ENCODE results near the gene ELP1.
A peak's percentile ranks its signal among the peaks of the same experiment; 100 is the strongest.
"Not testable (repeated sequence)": the region's sequence is repeated elsewhere in the genome, so short reads cannot be mapped to it uniquely, and the experiment has no call there.

Gene ELP1

DNA sequence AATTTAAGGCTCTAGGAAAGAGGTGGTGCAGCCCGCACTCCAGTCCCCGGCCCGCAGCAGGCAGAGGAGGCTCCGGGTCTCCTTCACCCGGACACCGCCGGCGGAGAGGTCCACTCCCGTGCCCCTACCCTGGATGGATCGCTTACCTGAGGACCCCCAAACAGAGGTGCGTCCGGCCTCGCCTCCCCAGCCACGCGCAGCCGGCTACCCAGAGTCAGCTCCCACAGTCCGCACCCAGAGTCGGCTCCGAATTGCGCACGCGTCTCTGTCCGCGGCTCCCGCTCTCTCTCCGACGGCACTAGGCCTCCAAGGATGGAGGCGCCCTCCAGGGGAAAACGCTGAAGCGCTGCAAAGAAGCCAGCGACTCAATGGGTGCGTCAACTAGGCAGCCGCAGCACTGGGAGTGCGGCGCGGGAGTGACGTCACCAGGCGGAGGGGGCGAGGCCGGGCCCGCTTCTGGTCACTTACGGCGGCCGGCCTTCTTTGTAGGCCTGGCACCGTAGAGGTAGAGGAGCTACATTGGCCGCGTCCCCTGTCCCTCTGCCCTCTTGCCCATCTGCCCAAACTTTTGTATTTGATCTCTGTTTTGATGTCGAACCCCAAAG is at the start of gene ELP1:
Gene ELP1, minus strand, starts transcription at position 407 of the 605 bp plus-strand sequence. CDS start 2,978 bp downstream, outside the sequence.
- DNase-seq: peak; percentile 93

DNA sequence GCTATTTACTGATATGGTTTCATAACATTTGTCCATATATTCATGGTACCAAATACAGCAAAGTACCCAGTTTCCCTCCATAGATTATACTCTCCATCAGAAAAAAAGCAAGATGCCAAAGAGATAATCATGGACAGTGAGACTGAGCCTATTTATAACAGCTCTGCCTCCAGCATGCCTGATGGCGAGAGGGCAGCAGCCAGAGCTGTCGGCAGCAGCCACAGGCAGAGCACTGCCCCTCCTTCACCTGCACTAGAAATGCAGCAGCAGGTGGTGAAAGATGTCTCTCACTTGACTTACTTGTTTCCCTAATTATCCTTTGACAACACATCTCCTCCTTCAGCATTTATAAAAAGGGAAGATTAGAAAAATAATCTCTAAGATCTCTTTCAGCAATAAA is 47.0 kb upstream of the ELP1 start:
- no peak for DNase-seq

DNA sequence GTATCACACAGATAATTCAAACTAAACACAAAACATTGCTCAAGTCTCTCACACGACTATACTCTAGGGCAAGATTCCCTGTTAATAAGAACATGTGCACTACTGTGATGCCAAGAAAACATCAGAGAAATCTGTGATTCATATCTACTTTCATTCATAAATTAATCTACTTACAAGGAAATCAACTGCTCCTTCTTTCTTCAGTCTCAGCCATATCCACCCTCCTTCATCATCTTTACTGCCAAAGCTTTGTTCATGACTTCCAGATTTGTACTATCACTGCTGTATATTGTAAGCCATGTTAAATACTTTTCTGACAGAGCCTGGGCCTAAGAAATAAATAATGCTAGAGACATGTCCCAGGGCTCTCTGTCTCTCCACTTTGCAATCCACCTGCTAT is 44.3 kb upstream of the ELP1 start:
- DNase-seq: no peak

- DNase-seq: no peak
These were observed 40.0 kb upstream of the ELP1 start for GRCh38 chr9:108973895-108974294.

- no peak for DNase-seq
These were observed 38.8 kb upstream of the ELP1 start for GRCh38 chr9:108972626-108973209.

DNA sequence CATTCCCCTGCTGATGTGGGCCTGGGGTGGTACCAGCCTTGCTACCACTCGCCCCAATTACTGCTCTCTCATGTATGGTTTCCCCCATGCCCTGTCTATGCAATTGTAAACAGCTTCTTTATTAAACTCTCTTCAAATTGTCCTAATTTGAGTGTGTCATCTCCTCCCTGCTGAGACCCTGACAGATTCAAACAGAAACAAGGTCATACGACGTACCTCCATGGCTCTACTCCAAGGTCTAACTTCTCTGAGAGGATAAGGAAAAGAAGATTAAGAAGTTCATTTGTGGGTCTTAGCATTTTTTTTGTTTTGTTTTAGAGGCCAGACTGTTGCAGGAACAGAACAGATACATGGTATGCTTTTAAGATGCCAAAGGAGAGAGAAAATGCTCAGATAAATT is 38.3 kb upstream of the ELP1 start:
- no peak for DNase-seq

- DNase-seq: not testable (repeated sequence)
These were observed 37.5 kb upstream of the ELP1 start for GRCh38 chr9:108971392-108971791.

- DNase-seq: no peak
These were observed 34.0 kb upstream of the ELP1 start for GRCh38 chr9:108967916-108968315.

GRCh38 chr9:108963459-108964143 is 29.7 kb upstream of the ELP1 start:
- DNase-seq: no peak

- no peak for DNase-seq
These were observed 27.2 kb upstream of the ELP1 start for GRCh38 chr9:108961151-108961550.

DNA sequence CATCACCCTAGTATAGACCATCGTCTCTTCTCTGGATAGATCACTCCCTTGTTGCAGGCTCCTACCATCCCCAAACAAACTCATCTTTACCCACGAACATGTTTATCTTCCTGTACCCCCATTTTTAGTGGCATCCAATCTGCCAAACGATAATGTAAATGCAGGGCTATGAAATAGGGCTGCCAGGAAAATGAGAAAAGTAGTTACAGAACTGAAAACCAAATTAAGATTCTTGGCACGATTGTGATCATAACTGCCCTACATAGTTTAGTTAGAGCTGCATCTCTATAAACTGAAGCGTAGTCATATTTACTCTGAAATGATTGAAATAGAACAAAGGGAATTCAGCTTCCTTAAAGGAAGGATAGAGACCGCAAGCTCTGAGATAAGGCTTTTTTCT is 26.4 kb upstream of the ELP1 start:
- no peak for DNase-seq

DNA sequence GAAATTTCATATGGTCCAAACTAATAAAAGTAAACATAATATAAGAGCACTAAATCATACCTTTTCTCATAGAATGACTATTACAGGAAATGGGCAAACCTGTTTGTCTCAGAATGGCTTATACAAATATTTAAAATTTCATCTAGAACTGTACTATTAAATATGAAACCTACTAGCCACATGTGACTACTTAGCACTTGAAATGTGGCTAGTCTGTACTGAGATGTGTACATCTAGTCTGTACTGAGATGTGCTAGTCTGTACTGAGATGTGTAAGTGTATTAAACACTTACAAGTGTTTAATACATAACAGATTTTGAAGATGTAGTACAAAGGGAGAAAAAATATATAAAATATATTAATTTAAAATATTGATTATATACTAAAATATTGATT is 22.7 kb upstream of the ELP1 start:
- DNase-seq: no peak

DNA sequence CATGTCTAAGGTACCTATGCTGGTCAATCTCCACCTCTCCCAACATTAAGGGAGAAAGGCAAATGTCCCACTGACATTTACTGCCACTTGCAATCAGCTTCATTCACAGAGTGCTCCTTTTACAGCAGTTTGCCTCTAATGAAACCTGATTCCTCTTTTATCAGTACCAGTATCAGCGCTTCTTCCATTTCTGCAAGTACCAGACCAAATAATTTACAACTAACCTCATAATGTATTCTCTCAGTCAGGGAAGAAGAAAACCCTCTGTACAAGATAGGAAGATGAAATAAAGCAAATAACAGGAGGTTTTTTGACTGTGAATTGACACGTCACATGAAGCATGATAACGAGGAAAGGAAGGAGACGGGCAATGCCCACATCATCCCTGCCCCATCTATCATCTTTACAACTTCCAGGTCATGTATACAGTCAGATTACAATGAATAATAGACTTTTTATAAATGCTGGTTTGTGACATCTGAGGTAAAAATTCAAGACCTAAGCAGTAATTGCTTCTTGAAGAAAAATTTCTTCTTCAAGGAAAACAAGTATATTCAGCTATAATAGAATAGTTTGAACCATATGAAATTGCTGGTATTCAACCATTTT is 22.2 kb upstream of the ELP1 start:
- no peak for DNase-seq

DNA sequence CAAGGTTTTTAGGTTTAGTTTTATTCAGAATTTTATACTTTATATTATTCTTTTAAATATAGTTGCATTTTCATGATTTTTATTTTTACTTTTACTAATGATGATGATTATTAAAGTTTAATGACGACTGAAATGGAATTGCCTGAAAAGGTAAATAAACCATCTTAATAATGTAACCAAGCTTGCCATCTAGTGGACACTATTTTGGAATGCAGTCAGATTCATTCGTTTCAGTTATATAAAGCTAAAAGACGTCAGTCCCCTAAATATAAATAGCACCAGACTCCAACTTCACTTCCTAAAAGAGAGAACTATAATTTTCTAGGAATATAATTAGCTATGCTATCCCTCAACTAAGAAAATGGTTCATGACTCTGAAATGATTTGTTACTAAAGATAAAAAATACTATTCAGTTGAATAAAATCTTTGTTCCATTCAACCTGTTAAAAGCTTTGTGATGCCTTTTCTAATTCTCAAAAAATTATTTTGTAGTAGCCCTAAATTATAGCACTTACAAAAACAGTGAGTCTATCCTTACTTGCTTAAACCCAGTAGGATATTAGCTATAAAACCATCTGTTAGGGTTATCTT is 20.2 kb upstream of the ELP1 start:
- peak; percentile 79 for DNase-seq

DNA sequence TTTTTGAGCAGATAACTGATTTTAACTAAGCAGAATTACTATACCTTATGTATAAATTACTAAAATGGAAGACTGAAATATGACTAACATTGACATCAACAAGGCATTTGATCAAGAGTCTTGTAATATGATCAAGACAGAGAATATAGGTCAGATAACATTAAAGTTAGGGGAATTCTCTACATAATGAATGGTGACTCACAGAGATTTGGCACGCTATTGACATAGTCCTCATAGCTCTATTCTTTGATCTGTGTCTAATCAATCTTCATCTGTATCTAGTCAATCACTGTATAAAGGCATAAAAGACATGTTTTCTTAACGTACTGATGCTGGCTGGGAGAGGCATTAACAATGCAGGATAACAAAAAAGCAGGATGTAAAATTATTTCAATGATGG is 17.7 kb upstream of the ELP1 start:
- DNase-seq: no peak

- no peak for DNase-seq
These were observed 16.2 kb upstream of the ELP1 start for GRCh38 chr9:108950168-108950567.

DNA sequence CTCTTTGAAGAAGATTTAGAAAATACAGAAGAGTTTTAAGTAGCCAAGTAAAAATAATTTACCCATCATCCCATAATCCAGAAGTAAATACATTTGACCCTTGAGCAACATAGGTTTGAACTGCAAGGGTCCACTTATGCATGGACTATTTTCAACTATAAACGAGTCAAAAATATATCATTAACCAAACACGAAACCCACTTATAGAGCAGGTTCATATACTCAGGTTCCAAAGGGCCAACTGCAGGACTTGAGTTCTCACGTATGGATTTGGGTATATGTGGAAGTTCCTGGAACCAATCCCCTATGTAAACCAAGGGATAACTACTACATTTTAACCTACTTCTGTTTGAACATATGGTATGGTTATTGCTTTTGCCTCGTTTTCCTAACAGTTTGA is 6.1 kb upstream of the ELP1 start:
- DNase-seq: no peak

GRCh38 chr9:108937561-108938305 is 3.8 kb upstream of the ELP1 start:
- no peak for DNase-seq

DNA sequence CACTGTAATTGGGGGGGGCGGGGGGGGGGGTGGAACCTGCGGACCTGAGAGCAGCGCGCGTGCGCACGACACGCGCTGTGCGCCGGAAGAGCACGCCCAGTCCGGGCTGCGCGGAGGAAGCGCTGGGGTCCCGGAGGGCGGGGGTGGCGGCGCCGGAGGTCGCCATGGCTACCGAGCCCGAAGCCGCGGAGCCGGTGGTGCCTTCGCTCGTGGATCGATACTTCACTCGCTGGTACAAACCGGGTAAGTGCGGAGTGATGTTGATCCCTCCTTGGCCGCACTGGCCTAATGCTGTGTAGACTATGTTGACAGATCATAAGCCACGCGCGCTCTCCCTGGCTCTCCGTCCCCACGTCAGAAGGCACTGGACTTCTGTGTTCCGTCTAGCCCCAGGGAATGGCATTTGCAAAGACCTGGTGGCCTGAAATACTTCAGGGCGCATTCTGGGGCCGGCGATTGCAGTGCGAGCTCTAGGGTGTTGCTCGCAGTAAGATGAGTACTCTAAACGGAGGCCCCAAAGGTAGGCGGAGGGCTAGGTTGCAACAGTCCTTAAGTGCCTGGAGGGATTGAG is 484 bp upstream of the ELP1 start, which contains the start of gene ABITRAM:
Gene ABITRAM, plus strand, starts transcription at position 78 of the 571 bp plus-strand sequence. Its CDS starts 87 bp downstream, at position 165.
- DNase-seq: peak; percentile 93

DNA sequence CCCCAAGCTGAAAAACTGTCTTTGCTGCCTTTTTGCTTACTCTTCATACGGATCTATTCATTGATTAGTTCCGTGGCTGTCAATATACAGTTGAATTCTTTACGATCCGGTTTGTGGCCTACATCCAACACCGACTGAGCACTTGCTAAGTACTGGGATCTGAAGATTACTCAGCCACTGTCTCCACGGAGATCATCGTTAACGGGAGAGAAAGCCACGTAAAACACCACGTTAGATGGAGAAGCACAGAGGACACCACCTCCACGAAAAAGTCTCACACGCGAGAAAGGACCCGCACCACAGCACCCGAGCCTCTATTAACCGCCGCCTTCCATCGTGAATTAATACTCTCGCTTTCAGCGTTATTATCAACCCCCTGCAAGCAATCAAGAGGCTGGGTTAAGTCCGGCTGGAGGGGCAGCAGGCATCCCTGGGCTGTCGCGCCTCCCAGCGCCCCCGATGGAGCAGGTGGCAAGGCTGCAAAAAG is 650 bp downstream of the ELP1 start:
- DNase-seq: peak; percentile 16

- no peak for DNase-seq
These were observed 5.5 kb downstream of the ELP1 start for GRCh38 chr9:108928386-108928785.

- no peak for DNase-seq
These were observed 9.5 kb downstream of the ELP1 start for GRCh38 chr9:108924466-108924865.

All from midbrain (tissue), 1 donor.